Esophagus squamous epithelium (tissue), 4 donors: ENCODE results near the gene PRG3.

Experiments
- CTCF ChIP-seq, 6 experiments: fragments of 450-650 bp in 4 of 6; fragments of 200-600 bp in 2 of 6; sonication (generic) in 2 of 6; IDR thresholded peaks; one replicate each; pipeline ENCODE4 v1.5.1; 2016 to 2019; ENCODE audit warnings: antibody characterized with exemption in 6 of 6, mild to moderate bottlenecking in 4 of 6, moderate library complexity in 4 of 6
- POLR2A ChIP-seq, 4 donors: fragments of 450-650 bp; IDR thresholded peaks; one replicate each; pipeline ENCODE4 v1.6.1; 2017; ENCODE audit warnings: antibody characterized with exemption in 4 of 4, mild to moderate bottlenecking in 4 of 4, moderate library complexity in 3 of 4

- no peak for TF ChIP-seq CTCF (IDR thresholded peaks at IDR 0.05)
- no peak for TF ChIP-seq POLR2A (IDR thresholded peaks at IDR 0.05)
Observed at GRCh38 chr11:57373146-57373545, 7.8 kb downstream of the PRG3 start.
